ENCODE measurements around the gene INMT.

DNA sequence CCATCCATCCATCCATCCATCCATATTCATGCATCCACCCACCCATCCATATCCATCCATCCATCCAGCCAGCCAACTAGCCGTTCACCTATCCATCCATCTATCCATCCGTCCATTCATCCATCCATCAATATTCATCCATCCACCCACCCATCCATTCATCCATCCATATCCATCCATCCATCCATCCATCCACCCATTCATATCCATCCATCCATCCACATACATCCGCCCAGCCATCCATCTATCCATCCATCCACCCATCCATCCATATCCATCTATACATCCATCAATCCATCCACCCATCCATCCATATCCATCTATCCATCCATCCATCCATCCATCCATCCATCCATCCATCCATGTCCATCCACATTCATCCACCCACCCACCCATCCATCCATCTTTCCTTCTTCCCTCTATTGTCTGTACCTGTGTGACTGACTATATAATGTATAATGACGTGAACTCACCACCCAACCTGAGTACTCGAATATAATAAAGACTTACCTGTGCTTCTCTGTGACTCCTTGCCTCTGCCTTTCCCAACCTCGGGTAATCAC, 2.5 kb downstream of the INMT start:
- TF ChIP-seq, protein P1, sequence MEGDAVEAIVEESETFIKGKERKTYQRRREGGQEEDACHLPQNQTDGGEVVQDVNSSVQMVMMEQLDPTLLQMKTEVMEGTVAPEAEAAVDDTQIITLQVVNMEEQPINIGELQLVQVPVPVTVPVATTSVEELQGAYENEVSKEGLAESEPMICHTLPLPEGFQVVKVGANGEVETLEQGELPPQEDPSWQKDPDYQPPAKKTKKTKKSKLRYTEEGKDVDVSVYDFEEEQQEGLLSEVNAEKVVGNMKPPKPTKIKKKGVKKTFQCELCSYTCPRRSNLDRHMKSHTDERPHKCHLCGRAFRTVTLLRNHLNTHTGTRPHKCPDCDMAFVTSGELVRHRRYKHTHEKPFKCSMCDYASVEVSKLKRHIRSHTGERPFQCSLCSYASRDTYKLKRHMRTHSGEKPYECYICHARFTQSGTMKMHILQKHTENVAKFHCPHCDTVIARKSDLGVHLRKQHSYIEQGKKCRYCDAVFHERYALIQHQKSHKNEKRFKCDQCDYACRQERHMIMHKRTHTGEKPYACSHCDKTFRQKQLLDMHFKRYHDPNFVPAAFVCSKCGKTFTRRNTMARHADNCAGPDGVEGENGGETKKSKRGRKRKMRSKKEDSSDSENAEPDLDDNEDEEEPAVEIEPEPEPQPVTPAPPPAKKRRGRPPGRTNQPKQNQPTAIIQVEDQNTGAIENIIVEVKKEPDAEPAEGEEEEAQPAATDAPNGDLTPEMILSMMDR (conservative IDR thresholded peaks at IDR 0.05; ENCODE audit: low read depth in 2 of 2), result no peak
- TF ChIP-seq POLR2AphosphoS5 (IDR thresholded peaks at IDR 0.05; ENCODE audit: low read depth) (no peak), EZH2phosphoT487 (IDR thresholded peaks at IDR 0.05; ENCODE audit: unreplicated experiment) (no peak), STAT1 (IDR thresholded peaks at IDR 0.05; ENCODE audit: unreplicated experiment) (no peak), EZH2 (IDR thresholded peaks at IDR 0.05; ENCODE audit: low read depth, unreplicated experiment) (no peak), JUNB (IDR thresholded peaks at IDR 0.05; ENCODE audit: unreplicated experiment) (no peak)
- TF ChIP-seq, protein P2, sequence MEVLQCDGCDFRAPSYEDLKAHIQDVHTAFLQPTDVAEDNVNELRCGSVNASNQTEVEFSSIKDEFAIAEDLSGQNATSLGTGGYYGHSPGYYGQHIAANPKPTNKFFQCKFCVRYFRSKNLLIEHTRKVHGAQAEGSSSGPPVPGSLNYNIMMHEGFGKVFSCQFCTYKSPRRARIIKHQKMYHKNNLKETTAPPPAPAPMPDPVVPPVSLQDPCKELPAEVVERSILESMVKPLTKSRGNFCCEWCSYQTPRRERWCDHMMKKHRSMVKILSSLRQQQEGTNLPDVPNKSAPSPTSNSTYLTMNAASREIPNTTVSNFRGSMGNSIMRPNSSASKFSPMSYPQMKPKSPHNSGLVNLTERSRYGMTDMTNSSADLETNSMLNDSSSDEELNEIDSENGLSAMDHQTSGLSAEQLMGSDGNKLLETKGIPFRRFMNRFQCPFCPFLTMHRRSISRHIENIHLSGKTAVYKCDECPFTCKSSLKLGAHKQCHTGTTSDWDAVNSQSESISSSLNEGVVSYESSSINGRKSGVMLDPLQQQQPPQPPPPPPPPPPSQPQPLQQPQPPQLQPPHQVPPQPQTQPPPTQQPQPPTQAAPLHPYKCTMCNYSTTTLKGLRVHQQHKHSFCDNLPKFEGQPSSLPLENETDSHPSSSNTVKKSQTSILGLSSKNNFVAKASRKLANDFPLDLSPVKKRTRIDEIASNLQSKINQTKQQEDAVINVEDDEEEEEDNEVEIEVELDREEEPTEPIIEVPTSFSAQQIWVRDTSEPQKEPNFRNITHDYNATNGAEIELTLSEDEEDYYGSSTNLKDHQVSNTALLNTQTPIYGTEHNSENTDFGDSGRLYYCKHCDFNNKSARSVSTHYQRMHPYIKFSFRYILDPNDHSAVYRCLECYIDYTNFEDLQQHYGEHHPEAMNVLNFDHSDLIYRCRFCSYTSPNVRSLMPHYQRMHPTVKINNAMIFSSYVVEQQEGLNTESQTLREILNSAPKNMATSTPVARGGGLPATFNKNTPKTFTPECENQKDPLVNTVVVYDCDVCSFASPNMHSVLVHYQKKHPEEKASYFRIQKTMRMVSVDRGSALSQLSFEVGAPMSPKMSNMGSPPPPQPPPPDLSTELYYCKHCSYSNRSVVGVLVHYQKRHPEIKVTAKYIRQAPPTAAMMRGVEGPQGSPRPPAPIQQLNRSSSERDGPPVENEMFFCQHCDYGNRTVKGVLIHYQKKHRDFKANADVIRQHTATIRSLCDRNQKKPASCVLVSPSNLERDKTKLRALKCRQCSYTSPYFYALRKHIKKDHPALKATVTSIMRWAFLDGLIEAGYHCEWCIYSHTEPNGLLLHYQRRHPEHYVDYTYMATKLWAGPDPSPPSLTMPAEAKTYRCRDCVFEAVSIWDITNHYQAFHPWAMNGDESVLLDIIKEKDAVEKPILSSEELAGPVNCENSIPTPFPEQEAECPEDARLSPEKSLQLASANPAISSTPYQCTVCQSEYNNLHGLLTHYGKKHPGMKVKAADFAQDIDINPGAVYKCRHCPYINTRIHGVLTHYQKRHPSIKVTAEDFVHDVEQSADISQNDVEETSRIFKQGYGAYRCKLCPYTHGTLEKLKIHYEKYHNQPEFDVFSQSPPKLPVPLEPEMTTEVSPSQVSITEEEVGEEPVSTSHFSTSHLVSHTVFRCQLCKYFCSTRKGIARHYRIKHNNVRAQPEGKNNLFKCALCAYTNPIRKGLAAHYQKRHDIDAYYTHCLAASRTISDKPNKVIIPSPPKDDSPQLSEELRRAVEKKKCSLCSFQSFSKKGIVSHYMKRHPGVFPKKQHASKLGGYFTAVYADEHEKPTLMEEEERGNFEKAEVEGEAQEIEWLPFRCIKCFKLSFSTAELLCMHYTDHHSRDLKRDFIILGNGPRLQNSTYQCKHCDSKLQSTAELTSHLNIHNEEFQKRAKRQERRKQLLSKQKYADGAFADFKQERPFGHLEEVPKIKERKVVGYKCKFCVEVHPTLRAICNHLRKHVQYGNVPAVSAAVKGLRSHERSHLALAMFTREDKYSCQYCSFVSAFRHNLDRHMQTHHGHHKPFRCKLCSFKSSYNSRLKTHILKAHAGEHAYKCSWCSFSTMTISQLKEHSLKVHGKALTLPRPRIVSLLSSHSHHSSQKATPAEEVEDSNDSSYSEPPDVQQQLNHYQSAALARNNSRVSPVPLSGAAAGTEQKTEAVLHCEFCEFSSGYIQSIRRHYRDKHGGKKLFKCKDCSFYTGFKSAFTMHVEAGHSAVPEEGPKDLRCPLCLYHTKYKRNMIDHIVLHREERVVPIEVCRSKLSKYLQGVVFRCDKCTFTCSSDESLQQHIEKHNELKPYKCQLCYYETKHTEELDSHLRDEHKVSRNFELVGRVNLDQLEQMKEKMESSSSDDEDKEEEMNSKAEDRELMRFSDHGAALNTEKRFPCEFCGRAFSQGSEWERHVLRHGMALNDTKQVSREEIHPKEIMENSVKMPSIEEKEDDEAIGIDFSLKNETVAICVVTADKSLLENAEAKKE (CRISPR knock-in tag; IDR thresholded peaks at IDR 0.05), result no peak

All from GM23338 (cell line).